NCI-H1417 treated with DMSO at 0.1 percent for 48 hours (cell line): ENCODE results near the gene RARB.

Source experiments
- DNase-seq: peaks from one replicate; lab custom pipeline; 2025; lab: John Stamatoyannopoulos, UW

RARB gene

GRCh38 chr3:25508433-25508832 lies 80.4 kb downstream of the RARB start:
- no peak for DNase-seq

GRCh38 chr3:25508901-25509300 lies 80.8 kb downstream of the RARB start:
- no peak for DNase-seq

GRCh38 chr3:25510797-25511196 lies 82.7 kb downstream of the RARB start:
- no peak for DNase-seq

GRCh38 chr3:25511972-25512721 lies 84.1 kb downstream of the RARB start:
- DNase-seq, result no peak

- no peak for DNase-seq
These were observed 85.7 kb downstream of the RARB start for GRCh38 chr3:25513642-25514266.

- DNase-seq, result no peak
These were observed 87.1 kb downstream of the RARB start for GRCh38 chr3:25515171-25515570.

GRCh38 chr3:25520926-25521559 lies 93.0 kb downstream of the RARB start:
- no peak for DNase-seq

- no peak for DNase-seq
These were observed 99.3 kb downstream of the RARB start for GRCh38 chr3:25527336-25527735.

- no peak for DNase-seq
These were observed 99.7 kb downstream of the RARB start for GRCh38 chr3:25527801-25528200.

GRCh38 chr3:25531971-25532370 lies 103.9 kb downstream of the RARB start:
- DNase-seq, result no peak

GRCh38 chr3:25532431-25533162 lies 104.5 kb downstream of the RARB start:
- DNase-seq, result no peak

- DNase-seq, result no peak
These were observed 105.3 kb downstream of the RARB start for GRCh38 chr3:25533399-25533798.

- DNase-seq, result no peak
These were observed 105.9 kb downstream of the RARB start for GRCh38 chr3:25534007-25534406.

- no peak for DNase-seq
These were observed 108.7 kb downstream of the RARB start for GRCh38 chr3:25536521-25537391.

- no peak for DNase-seq
These were observed 109.5 kb downstream of the RARB start for GRCh38 chr3:25537516-25537915.

GRCh38 chr3:25540273-25540672 lies 112.2 kb downstream of the RARB start:
- no peak for DNase-seq

- no peak for DNase-seq
These were observed 114.5 kb downstream of the RARB start for GRCh38 chr3:25542492-25543039.

GRCh38 chr3:25547103-25547502 lies 119.0 kb downstream of the RARB start:
- no peak for DNase-seq

GRCh38 chr3:25547943-25548674 lies 120.0 kb downstream of the RARB start:
- DNase-seq, result no peak

GRCh38 chr3:25548836-25549235 lies 120.8 kb downstream of the RARB start:
- no peak for DNase-seq

- DNase-seq, result no peak
These were observed 124.2 kb downstream of the RARB start for GRCh38 chr3:25552251-25552650.
